KOPT-K1 (cell line): Measurements from ENCODE around the gene ORAI3.
A peak's percentile ranks its signal among the peaks of the same experiment; 100 is the strongest.

Source experiments
- H3K27ac ChIP-seq: fragments of 200-600 bp; sonication (generic); 2 replicates; pipeline ENCODE4 v1.5.1; 2016; ENCODE audit warnings: antibody characterized with exemption, mild to moderate bottlenecking, low read depth, low read length; ENCODE audit not compliant: poor library complexity, severe bottlenecking
- H3K36me3 ChIP-seq: fragments of 200-600 bp; sonication (generic); 2 replicates; pipeline ENCODE4 v1.5.1; 2017; ENCODE audit warnings: antibody characterized with exemption, mild to moderate bottlenecking, low read length, moderate library complexity; ENCODE audit not compliant: insufficient read depth
- H3K9me3 ChIP-seq: fragments of 200-600 bp; sonication (generic); 2 replicates; pipeline ENCODE4 v1.5.1; 2017; ENCODE audit warnings: antibody characterized with exemption, low read length, mild to moderate bottlenecking; ENCODE audit not compliant: insufficient read depth, poor library complexity, severe bottlenecking

ORAI3 gene

GRCh38 chr16:30950516-30951065 is 1.7 kb downstream of the ORAI3 start:
- peaks cover 21% of the 10 kb centered on the region; the same call in 1 of the 2 replicates for H3K36me3 ChIP-seq
- H3K9me3 ChIP-seq: no peaks in the 10 kb centered on the region
- peak overlapping the region; percentile 77 for H3K27ac ChIP-seq

- peaks cover 21% of the 10 kb centered on the region; the same call in 1 of the 2 replicates for H3K36me3 ChIP-seq
- H3K9me3 ChIP-seq: no peaks in the 10 kb centered on the region
- H3K27ac ChIP-seq: peak overlapping the region; percentile 77
These were observed 2.3 kb downstream of the ORAI3 start for GRCh38 chr16:30951193-30951592.

GRCh38 chr16:30951750-30952149 is 2.9 kb downstream of the ORAI3 start:
- peak overlapping the region; percentile 77 for H3K27ac ChIP-seq
- no peaks in the 10 kb centered on the region for H3K9me3 ChIP-seq
- peaks cover 16% of the 10 kb centered on the region; the same call in 1 of the 2 replicates for H3K36me3 ChIP-seq

- peaks cover 3% of the 10 kb centered on the region; the same call in 1 of the 2 replicates for H3K36me3 ChIP-seq
- no peaks in the 10 kb centered on the region for H3K9me3 ChIP-seq
- peak overlapping the region; percentile 62 for H3K27ac ChIP-seq
These were observed 4.2 kb downstream of the ORAI3 start for GRCh38 chr16:30953111-30953510.

- H3K27ac ChIP-seq: peak overlapping the region; percentile 62
These were observed 4.8 kb downstream of the ORAI3 start for GRCh38 chr16:30953511-30954124.

GRCh38 chr16:30954993-30955392 is 6.1 kb downstream of the ORAI3 start:
- peaks cover 12% of the 10 kb centered on the region for H3K36me3 ChIP-seq
- H3K9me3 ChIP-seq: no peaks in the 10 kb centered on the region
- H3K27ac ChIP-seq: no peak overlapping the region

More at GRCh38 chr16:30953511-30954124, 4.8 kb downstream of the ORAI3 start:
- Histone ChIP-seq H3K36me3 (no peaks in the 10 kb centered on the region), H3K9me3 (no peaks in the 10 kb centered on the region)

GRCh38 chr16:30956601-30957455 is 8.0 kb downstream of the ORAI3 start:
- Histone ChIP-seq H3K9me3 (no peaks in the 10 kb centered on the region), H3K36me3 (peaks cover 30% of the 10 kb centered on the region), H3K27ac (peak overlapping the region; percentile 96)

DNA sequence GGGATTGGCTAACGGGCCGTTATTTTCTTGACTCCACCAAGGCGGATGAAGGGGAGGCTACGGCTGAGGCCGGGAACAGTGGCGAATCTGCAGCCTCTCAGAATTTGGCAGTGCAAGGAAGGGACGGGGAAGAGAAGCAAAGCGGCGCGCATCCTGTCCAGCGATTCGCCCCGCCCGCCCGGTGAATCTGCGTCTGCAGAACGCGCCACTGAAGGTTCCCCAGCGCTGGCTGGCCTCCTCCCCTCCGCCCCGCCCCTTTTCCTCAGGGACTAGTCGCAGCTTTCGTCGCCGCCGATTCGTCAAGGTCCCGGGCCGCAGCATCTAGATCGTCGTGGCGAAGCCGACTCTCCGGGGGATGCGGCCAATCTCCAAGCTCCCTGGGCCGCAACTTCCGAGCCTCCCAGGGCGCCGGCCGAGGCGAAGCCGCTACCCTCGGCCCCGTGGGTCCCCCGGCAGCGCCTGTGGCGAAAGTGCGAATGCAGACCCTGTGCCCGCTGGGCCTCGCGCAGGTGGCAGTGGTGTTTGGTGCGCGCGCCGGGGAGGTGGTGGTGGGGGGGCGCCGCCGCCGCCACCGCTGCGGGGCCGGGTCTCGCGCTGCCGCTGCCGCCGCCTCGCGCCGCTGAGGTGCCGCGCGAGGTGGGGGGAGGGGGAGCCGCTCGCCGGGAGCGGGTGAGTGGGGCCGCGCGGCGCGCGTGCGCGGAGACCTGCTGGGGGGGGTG is 8.7 kb downstream of the ORAI3 start, which contains the start of gene SETD1A:
Gene SETD1A, plus strand, starts transcription at position 299 of the 719 bp plus-strand sequence. CDS start 978 bp downstream, outside the sequence.
- Histone ChIP-seq H3K27ac (peak within 1 kb of the TSS; percentile 96), H3K9me3 (no peaks in the 10 kb centered on the region), H3K36me3 (peaks cover 38% of the 10 kb centered on the region)

GRCh38 chr16:30958175-30959079 is 9.6 kb downstream of the ORAI3 start:
- Histone ChIP-seq H3K9me3 (no peaks in the 10 kb centered on the region), H3K36me3 (peaks cover 46% of the 10 kb centered on the region), H3K27ac (peak overlapping the region; percentile 96)

GRCh38 chr16:30961384-30961783 is 12.5 kb downstream of the ORAI3 start:
- Histone ChIP-seq H3K9me3 (no peaks in the 10 kb centered on the region), H3K36me3 (peaks cover 76% of the 10 kb centered on the region)

GRCh38 chr16:30963925-30964511 is 15.2 kb downstream of the ORAI3 start:
- Histone ChIP-seq H3K9me3 (no peaks in the 10 kb centered on the region), H3K36me3 (peaks cover 100% of the 10 kb centered on the region), H3K27ac (no peak overlapping the region)

More at GRCh38 chr16:30961384-30961783, 12.5 kb downstream of the ORAI3 start:
- H3K27ac ChIP-seq: no peak overlapping the region

DNA sequence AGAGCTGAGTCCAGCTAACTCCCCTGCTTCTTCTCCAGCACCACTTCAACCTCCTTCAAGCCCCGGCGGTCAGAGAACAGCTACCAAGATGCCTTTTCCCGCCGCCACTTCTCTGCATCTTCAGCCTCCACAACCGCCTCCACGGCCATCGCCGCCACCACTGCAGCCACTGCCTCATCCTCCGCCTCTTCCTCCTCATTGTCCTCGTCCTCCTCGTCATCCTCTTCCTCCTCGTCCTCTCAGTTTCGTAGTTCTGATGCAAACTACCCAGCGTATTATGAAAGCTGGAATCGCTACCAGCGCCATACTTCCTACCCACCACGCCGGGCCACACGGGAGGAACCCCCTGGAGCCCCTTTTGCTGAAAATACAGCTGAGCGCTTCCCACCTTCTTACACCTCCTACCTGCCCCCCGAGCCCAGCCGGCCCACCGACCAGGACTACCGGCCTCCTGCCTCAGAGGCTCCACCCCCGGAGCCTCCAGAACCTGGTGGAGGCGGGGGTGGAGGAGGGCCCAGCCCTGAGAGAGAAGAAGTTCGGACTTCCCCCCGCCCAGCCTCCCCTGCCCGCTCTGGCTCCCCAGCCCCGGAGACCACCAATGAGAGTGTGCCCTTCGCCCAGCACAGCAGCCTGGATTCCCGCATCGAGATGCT is 15.8 kb downstream of the ORAI3 start:
- Histone ChIP-seq H3K9me3 (no peaks in the 10 kb centered on the region), H3K36me3 (peaks cover 100% of the 10 kb centered on the region), H3K27ac (no peak overlapping the region)

- Histone ChIP-seq H3K9me3 (no peaks in the 10 kb centered on the region), H3K36me3 (peaks cover 99% of the 10 kb centered on the region)
These were observed 16.6 kb downstream of the ORAI3 start for GRCh38 chr16:30965436-30965835.

More at GRCh38 chr16:30965436-30965835, 16.6 kb downstream of the ORAI3 start:
- no peak overlapping the region for H3K27ac ChIP-seq
